Activated naive CD4-positive, alpha-beta T cell treated with anti-CD3 and anti-CD28 coated beads, Interleukin-2, amount 50 U/mL, for 16 hours (primary cell): ENCODE data around the gene KCNH4.
"Not testable (repeated sequence)": the region's sequence is repeated elsewhere in the genome, so short reads cannot be mapped to it uniquely, and the experiment has no call there.

Source experiments
- DNase-seq: peaks from one replicate; pipeline ENCODE4 v3.0.0-alpha.2; 2020

KCNH4 gene

GRCh38 chr17:42193969-42194899 is 13.3 kb upstream of the KCNH4 start, which contains the start of gene GHDC:
TSS of gene GHDC (minus strand) at chr17:42194494. CDS start at chr17:42193581, 913 bp downstream.
- peak; percentile 79 for DNase-seq

GRCh38 chr17:42193216-42193968 is 12.4 kb upstream of the KCNH4 start:
- no peak for DNase-seq

- DNase-seq = no peak
Measured at GRCh38 chr17:42192189-42193126, 11.5 kb upstream of the KCNH4 start.

- DNase-seq = no peak
Measured at GRCh38 chr17:42191275-42191608, 10.3 kb upstream of the KCNH4 start.

GRCh38 chr17:42190491-42191274 is 9.7 kb upstream of the KCNH4 start:
- no peak for DNase-seq

GRCh38 chr17:42189651-42189965 is 8.7 kb upstream of the KCNH4 start:
- no peak for DNase-seq

GRCh38 chr17:42188749-42189650 is 8.1 kb upstream of the KCNH4 start:
- DNase-seq = no peak

GRCh38 chr17:42187833-42188232 is 6.9 kb upstream of the KCNH4 start:
- no peak for DNase-seq

- not testable (repeated sequence) for DNase-seq
Measured at GRCh38 chr17:42186191-42186590, 5.2 kb upstream of the KCNH4 start.

GRCh38 chr17:42185621-42185930 is 4.6 kb upstream of the KCNH4 start:
- no peak for DNase-seq

GRCh38 chr17:42184713-42185620 is 4.0 kb upstream of the KCNH4 start, which contains the start of gene HCRT:
TSS of gene HCRT (minus strand) at chr17:42185452. CDS start at chr17:42185365, 87 bp downstream.
- DNase-seq = no peak

- DNase-seq = peak; percentile 75
Measured at GRCh38 chr17:42183741-42184711, 3.1 kb upstream of the KCNH4 start.

GRCh38 chr17:42182927-42183734 is 2.2 kb upstream of the KCNH4 start:
- DNase-seq = no peak

GRCh38 chr17:42181851-42182207 is 887 bp upstream of the KCNH4 start:
- DNase-seq = no peak

GRCh38 chr17:42180411-42180921 is 476 bp downstream of the KCNH4 start:
- DNase-seq = no peak

- no peak for DNase-seq
Measured at GRCh38 chr17:42179911-42180410, 981 bp downstream of the KCNH4 start.

GRCh38 chr17:42179335-42179734 is 1.6 kb downstream of the KCNH4 start:
- no peak for DNase-seq

GRCh38 chr17:42178817-42179216 is 2.1 kb downstream of the KCNH4 start:
- DNase-seq = no peak
